HG03521 (cell line): Measurements from ENCODE around the gene ABCB9.

Experiments
- ATAC-seq: cut with Tn5 transposase; IDR thresholded peaks from one replicate; pipeline ENCODE4 v1.9.1; 2021; ENCODE audit warnings: mild to moderate bottlenecking, moderate library complexity; ENCODE audit not compliant: unreplicated experiment

ABCB9 gene

DNA sequence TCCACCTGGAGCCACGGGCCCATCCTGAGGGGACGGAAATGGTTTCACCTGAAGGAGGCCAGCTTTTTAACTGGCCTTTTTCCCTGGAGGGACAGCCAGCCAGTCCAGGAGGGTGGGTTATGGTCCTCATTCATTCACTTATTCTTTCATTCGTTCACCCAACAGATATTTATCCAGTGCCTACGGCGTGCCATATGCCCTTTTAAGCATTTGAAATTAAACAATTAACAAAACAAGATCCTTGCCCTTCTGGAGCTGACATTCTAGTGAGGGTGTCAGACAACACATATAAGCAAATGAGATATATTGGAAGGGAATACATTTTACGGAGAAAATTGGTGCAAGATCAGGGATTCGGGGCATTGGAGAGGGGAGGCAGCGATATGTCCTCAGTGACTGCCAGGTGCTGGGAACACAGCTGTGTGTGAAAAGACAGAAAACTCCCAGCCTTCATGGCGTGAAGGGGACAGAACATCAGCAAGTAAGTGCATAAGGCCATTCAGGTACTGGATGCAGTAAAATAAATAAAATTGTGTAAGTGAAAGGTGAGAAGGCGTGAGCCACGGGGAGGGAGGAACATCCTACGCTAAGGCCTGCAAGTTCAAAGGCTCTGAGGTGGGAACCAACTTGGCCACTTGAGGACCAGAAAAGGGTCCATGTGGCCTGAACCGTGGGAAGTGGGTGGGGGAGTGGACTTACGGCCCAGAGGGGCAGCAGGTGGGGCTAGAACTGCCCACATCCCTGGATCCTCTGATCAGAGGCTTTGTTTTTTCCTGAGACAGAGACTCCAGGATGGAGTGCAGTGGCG is 684 bp upstream of the ABCB9 start:
- ATAC-seq: no peak

GRCh38 chr12:122965321-122965751 is 927 bp downstream of the ABCB9 start:
- ATAC-seq: no peak

- ATAC-seq: no peak
Measured at GRCh38 chr12:122964439-122965257, 1.6 kb downstream of the ABCB9 start.

DNA sequence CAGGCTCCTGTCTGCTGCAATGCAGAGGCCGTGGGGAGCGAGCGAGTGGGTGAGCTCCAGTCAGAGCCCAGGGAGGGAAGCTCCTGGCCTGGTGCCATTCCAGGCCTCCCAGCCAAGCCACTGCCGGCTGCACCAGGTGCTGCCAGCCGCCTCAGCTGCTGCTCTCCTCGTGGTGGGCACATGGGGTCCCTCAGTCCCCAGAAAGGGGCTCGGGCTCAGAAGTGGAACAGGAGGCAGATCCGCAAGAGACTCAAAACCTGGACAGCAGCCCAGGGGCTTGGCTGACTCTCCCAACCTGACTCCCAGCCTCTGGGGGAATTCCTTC is 2.4 kb downstream of the ABCB9 start:
- no peak for ATAC-seq

GRCh38 chr12:122961531-122962329 is 4.5 kb downstream of the ABCB9 start:
- no peak for ATAC-seq

DNA sequence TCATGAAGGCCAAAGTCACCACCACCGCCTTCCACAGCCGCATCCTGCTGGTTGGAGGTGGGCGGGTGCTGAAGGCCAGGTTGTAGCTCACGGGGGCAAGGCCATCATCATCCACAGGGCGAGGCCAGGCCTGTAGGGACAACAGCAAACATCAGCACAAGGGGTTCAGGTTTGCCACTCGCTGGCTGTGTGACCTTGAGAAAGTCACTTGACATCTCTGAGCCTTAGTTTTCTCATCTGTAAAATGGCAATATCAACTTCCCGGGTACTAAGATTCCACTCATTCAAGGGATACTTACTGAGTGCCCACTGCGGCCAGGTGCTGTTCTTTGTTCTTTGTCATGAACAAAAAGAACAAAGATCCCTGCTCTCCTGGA is 6.1 kb downstream of the ABCB9 start:
- ATAC-seq: no peak

DNA sequence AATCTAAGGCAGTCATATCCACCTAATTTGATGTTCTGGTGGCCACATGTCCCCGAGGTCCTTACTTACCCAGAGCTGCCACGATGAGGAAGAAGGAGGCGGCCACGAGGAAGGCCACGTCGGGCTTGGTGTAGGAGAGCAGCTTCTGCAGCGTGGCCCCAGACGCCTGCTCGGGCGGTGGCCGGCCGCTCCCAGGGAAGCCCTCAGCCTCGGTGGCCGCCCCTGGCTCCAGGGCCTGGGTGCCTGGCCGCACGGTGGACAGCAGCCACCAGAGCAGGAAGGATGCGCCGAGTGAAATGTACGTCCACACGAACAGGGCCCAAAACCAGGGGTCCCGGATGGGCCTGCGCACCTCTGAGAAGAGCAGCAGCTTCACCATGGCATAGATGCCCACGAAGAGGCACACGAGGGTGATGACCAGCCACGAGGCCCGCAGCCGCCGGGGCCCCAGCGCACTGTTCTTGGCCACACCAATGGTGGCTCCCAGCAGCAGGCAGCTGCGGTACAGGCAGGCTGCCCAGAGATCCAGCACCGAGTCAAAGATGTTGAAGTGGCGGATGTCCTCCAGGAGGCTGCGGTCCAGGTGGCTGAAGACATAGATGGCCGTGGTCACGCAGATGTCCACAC is 6.6 kb downstream of the ABCB9 start:
- ATAC-seq: no peak

- ATAC-seq: no peak
Measured at GRCh38 chr12:122958198-122958888, 7.9 kb downstream of the ABCB9 start.

- ATAC-seq: no peak
Measured at GRCh38 chr12:122956035-122956434, 10.2 kb downstream of the ABCB9 start.

DNA sequence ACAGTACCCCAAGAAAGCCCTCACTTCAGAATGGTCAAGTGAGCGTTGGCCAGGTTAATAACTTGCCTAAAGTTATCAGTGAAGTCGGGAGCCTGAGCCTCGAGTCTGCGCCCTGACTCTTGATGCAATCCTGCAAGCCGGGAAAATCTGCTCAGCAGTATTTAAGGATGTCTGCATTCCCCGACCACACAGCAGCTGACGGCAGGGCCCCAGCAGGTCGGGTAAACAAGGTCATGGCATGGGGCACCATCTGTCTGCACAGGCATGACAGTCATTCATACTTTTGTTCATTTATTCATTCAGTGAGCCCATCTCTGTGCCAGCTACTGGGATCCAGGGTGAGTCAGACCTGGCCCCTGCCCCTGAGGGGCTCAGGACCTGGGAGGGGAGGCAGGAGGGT is 11.1 kb downstream of the ABCB9 start:
- no peak for ATAC-seq

- no peak for ATAC-seq
Measured at GRCh38 chr12:122951979-122952892, 14.0 kb downstream of the ABCB9 start.

DNA sequence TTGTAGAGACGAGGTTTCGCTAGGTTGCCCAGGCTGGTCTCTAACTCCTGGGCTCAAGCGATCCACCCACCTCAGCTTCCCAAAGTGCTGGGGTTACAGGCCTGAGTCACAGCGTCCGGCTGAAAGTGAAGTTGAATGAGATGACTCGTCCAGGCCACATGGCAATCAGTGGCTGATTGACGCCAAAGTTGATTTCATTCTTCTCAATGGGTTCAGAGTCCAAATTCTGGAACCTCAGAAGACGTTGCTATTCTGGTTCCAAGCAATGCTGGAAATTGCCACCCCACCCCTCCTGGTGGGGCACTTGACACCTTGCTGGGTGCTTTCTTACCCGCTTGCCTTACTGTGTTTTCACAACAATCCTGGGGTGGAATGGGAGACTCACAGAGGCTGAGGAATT is 14.9 kb downstream of the ABCB9 start:
- ATAC-seq: no peak

- no peak for ATAC-seq
Measured at GRCh38 chr12:122949816-122950675, 16.2 kb downstream of the ABCB9 start.

GRCh38 chr12:122949405-122949804 is 16.9 kb downstream of the ABCB9 start:
- no peak for ATAC-seq

DNA sequence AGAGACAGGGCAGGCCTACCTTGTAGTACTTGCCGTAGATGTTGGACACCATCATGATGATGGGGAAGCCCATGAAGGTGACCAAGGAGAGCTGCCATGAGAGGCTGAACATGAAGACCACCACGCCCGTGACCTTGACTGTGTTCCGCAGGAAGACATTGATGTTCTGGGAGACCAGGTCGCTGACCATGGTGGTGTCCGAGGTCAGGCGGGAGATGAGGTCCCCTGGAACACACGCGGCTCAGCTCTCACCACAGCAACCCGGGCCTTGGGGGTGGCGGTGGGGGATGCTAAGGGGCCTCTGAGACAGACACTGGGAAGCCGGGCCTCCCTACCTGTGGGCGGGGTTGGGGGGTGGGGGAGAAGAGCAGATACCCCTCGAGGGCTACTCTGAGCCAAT is 17.7 kb downstream of the ABCB9 start:
- ATAC-seq: no peak

DNA sequence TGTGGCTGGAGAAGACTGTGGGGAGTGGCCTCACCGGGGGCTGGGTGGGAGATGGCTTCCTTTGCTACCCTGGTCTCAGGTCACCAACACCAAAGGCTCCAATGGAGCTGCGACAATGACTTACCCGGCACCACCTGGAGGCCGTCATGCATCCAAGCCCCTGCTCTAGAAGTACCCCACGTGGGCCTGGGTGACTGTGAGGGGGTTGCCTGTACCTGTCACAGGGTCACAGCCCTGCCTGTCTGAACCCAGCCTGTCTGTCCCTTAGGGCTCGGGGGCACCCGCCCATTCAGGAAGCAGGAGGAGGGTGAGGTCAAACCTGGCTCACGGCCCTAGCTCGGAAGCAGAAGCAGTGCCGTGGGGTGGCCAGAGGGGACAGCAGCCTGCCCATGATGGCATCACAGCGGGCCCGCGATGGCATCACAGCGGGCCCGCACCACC is 18.9 kb downstream of the ABCB9 start:
- ATAC-seq: peak; percentile 9

DNA sequence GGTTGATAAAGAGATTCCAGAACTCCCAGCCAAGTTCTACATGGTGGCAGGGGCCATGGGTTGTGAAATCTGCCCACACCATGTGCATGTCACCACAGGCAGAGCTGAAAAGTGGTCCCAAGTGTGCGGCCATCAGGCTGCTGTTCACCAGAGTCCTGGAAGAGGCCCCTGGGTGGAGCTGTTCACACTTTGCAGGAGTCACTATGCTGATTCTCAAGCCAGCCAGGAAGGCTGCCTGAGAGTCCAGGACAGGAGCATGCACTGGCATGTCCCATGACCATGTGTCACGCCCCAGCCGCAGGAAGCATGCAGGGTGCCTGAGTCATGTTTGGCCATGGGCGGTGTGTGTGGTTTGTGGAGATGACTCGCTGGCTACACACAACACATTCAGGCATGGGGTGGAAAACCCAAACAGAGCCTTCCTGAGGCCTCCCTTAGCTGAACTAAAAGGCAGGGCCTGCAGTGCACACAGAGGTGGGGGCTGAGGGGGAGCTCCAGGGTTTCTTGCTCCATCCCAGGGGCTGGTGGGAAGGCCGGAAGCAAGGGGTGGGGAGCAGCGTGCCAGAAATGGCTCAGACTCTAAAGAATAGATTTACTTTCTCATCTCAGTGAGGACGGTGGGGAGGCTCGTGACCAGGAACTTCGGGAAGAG is 19.4 kb downstream of the ABCB9 start:
- peak; percentile 42 for ATAC-seq
